ENCODE data around the gene AGPAT4.
A peak's percentile ranks its signal among the peaks of the same experiment; 100 is the strongest.
"Not testable (repeated sequence)": the region's sequence is repeated elsewhere in the genome, so short reads cannot be mapped to it uniquely, and the experiment has no call there.

Gene AGPAT4

GRCh38 chr6:161138543-161139303 lies 135.1 kb downstream of the AGPAT4 start:
- peak in 2 of 14 donors; percentile 32 to 41 for DNase-seq

DNA sequence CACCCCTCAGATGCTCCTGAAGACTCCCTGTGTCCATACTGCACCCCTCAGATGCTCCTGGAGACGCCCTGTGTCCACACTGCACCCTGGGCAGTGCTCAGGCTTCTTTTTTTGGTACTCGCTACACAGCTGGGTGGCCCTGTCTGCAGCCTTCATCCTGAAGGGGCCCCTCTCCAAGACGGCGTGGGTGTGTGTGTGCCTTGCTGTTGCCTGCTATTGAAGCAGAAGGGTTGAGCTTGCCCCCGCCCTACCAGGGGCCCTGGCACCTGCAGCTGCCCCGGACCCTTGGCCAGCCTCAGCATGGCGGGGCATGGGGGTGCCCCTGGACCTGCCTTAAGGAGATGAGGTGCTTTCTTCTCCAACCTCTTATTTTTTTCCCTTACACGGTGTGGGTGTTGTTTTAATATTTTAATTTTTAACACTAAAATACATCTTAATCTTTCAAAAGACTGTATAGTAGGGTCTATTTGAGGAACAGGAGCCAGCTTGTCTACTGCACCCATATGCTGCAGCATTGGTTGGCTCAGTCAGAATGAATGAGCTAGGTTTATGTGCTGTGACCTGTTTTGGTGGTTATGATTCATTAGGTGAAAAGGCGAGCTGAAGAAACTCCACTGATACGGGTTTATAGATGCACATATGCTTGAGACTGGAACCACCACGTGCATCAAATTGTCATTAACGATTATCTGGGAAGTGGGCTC lies 135.9 kb downstream of the AGPAT4 start:
- DNase-seq, result no peak

GRCh38 chr6:161137320-161137719 lies 136.5 kb downstream of the AGPAT4 start:
- no peak for DNase-seq

DNA sequence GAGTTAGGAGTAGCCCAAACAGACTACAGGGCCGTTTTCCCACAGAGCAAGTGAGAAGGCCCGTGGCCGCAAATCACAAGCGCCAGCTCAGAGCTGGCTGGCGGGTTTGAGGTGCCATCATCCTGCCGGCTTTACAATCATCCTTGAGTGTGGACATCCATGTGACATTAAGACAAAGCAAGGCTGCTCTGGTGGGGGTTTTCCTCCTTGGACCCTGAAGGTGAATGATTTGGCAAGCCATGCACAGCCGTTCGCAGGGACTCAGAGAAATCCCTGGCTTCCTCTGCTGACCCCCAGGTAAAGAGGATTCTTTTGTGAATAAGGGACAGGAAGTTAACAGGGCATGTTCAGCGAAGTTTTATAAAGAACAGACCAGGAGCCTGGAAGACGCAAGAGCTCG lies 137.2 kb downstream of the AGPAT4 start:
- no peak for DNase-seq

DNA sequence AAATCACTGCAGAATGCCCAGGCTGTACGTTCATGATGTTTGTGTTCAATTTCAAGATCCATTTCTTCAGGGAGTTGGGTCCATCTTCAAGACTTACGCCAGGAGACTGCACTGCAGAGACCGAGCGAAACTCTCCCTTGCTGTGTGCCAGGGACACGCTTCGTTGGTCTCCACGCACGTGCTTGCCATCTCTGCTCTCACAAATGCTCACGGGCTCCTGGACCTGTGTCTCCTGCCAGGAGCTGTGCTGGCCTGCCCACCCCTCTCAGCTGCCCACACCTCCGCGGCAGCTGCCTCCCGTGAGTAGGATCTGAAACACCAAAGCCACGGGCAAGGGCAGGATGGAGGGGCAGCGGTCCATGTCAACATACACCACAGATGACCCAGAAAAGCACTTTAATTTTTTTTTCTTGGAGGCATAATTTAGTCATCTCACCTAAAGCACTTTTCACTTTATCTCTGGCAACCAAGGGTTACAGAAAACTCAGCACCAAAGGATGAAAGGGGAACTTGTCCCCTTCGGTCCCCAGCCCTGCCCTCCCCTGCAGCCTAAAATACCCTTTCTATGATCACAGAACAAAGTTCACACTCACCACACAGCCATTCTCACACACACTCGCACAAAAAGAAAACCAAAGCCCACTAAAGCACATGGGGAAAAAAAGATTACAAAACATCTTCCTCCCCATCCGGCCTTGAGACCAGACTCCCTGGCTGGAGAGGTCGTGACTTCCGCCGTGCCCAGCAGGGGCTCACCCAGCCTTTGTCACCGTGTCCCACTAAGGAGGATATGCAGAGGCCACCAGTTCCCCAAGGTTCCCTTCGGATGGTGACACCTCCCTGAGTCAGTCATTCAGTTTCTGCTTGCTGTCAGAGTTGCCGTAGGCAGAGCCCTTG lies 137.9 kb downstream of the AGPAT4 start:
- DNase-seq, result no peak

DNA sequence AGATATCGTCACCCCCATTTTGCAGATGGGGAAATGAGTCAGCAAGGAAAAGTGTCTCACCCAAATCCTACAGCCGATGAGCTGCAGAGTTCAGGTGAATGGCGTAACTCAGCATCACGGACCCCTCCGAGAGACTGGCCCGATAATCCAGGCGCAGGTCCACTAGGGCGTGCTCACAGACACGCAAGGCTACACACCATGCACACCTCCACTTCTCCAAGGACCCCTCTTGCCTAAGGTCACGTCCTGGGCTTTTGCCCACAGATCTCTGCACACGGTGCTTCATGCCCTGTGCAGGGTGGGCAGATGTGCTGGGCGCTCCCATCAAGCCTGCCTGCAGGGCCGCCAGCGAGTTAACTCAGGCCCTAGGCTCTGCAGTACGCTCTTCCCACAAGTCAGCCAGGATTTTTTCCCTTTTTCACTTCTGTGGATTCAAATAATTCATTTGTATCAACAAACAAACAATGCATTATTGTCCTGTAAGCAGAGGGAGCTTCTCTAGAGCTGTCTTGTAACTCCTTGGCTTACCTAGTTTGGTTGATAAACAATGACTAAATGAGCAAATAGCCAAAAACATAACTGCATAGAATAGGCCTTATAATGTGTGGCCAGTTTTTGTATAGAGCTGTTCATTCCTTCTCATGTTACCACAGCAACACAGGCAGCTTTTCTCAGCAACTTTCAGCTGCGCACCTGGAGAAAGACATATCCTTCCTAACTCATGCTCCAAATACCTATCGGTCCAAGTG lies 139.1 kb downstream of the AGPAT4 start:
- DNase-seq, result no peak

DNA sequence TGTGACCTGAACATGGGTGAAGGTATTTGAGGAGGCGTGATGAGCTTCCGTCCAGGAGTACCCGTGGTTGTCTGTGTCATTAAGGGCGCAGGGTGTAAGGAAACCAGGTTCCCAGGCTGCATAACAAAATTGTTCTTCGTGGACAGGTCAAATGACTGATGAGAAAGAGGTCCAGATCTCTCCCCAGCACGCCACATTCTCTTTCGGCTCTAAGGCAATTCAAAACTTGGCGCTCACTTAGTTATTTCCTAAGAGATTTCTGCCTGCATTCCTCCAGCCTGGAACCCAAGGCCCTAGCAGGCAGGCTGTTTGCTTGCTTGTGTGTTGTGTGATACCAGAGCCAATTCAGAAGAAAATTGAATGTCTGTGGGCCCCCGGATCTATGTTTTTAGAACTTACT lies 139.9 kb downstream of the AGPAT4 start:
- no peak for DNase-seq

DNA sequence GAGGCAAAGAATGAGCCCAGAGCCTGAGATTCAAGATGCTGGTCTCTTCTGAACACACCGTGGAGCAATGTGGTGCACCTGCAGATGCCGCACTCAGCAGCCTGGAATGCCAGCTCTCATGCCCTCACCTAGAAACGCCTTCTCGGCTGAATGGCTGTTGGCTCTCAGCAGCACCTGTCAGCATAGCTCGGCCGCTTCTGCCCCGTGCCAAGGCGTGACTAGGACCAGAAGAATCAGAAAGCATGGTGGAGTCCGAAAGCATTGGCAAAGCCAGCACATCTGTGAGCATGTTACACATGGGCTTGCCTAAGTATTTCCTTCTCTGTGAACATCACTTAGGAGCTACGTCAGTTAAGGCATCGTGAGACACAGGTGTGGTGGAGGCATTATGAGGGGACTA lies 141.5 kb downstream of the AGPAT4 start:
- DNase-seq, result no peak

DNA sequence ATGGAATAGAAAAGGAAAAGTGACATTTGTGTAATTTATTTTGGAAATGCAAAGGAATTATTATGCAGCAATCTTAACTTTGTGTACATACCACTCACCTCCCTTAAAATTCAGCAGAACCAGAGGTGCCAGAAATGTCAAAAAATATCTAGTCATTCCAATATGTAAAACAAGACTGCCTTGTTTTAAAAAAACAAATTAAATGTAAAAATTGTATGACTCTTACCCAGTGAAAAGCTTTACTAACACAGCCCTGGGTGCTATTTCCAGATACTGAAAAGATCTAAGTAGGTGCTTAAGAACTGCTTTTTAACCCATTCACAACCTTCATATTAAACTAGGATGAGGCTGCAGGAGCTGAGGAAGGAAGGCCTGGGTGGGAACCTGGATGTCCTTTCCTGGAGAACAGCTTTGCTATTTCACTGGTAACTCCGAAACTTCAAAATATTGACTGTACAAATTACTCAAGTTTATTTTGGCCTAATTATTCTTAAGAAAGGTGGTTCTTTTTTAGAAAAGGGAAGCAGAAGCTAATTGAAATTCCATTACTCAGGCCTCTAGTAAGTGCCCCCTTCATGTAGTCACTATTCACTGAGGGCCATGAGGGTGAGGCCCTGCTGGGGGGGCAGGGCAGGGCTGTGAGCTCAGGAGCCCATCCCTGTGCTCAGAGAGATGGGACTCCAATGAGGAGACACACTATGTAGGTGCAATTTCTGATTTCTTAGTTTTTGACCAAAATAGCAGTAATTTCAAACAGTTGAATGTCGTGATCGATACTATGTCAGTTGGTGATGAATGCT lies 142.7 kb downstream of the AGPAT4 start:
- DNase-seq, result no peak

- no peak for DNase-seq
These were observed 143.3 kb downstream of the AGPAT4 start for GRCh38 chr6:161130541-161130940.

GRCh38 chr6:161128680-161129196 lies 145.1 kb downstream of the AGPAT4 start:
- no peak for DNase-seq

GRCh38 chr6:161128230-161128629 lies 145.6 kb downstream of the AGPAT4 start:
- DNase-seq, result no peak

DNA sequence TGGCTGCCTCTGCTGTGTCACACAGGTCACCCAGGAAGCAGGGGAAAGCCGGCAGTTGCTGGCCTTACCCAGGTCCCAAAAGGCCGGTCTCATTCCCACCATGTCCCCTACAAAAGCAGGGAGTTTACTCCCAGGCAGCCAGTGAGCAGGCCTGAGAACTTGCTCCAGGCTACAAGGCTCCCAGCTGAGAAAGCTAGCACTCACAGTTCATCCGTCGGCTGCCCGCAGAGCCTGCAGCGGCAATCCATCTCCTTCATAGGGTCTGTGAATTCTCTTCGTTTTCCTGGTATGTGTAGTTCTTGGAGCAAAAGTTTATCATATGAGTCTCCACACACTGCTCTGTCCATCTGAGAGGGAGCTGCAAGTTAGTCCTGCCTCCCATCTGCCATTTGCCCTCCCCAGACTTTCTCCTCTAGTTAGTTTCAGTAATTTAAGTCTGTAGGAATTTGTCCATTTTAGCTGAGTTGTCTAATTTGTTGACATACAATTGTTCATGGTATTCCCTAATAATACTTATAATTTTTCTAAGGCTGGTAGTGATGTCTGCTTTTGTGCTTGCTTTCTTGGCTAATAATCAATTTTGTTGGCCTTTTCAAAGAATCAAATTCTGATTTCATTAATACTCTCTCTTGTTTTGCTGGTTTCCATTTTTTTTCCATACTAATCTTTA lies 146.7 kb downstream of the AGPAT4 start:
- no peak for DNase-seq

DNA sequence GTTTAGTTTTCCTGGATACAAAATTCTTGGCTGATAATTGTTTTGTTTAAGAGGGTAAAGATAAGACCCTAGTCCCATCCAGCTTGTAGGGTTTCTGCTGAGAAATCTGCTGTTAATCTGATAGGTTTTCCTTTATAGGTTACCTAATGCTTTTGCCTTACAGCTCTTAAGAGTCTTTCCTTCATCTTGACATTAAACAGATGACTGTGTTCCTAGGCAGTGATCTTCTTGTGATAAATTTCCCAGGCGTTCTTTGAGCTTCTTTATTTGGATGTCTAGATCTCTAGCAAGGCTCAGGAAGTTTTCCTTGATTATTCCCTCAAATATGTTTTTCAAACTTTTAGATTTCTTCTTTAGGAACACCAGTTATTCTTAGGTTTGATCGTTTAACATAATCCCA lies 148.3 kb downstream of the AGPAT4 start:
- DNase-seq, result no peak

DNA sequence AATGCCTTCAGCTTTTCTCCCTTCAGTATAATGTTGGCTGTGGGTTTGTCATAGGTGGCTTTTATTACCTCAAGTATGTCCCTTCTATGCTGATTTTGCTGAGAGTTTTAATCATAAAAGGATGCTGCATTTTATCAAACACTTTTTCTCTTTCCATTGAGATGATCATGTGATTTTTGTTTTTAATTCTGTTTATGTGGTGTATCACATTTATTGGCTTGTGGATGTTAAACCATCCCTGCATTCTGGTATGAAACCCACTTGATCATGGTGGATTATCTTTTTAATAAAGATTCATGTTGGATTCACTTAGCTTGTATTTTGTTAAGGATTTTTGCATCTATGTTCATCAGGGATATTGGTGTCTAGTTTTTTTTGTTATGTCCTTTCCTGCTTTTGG lies 150.5 kb downstream of the AGPAT4 start:
- not testable (repeated sequence) for DNase-seq

- DNase-seq, result no peak
These were observed 155.9 kb downstream of the AGPAT4 start for GRCh38 chr6:161117942-161118341.

DNA sequence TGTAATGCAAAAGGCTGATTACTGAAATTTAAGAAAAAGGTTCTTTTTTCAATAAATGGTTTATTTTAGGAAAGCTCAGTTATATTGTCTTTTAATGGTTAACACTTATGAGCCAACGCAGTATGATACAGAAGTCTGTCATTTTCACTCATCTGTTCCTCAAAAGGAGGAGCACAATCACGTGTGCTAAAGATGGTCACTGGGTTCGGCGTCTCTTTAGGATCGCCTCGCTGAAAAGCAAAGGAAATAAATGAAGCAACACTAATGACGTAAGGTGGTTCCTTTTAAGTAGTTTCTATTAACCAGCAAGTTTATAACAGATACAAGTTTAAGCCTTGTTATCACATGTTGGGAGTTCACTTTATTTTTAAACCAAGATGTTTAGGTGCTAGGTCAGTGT lies 156.6 kb downstream of the AGPAT4 start:
- no peak for DNase-seq

- DNase-seq, result no peak
These were observed 157.3 kb downstream of the AGPAT4 start for GRCh38 chr6:161116554-161116953.

DNA sequence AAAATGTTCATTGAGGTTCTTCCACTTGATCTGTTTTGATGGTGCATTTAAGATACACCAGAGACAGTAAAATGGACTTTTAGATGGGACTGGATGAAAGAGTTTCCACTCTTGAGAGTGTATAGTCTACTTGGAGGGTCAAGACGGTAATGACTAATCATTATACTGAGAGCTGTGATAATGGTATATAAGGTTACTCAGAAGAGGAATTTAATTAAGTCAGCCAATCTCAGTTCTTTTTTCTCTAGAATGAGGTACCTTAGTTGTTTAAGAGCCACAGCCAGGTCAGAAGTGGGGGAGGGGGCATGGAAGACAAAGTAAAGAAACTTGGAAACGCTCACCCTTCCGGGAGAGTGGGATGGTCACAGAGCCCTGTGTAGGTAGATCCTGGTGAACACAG lies 158.4 kb downstream of the AGPAT4 start:
- DNase-seq, result no peak

DNA sequence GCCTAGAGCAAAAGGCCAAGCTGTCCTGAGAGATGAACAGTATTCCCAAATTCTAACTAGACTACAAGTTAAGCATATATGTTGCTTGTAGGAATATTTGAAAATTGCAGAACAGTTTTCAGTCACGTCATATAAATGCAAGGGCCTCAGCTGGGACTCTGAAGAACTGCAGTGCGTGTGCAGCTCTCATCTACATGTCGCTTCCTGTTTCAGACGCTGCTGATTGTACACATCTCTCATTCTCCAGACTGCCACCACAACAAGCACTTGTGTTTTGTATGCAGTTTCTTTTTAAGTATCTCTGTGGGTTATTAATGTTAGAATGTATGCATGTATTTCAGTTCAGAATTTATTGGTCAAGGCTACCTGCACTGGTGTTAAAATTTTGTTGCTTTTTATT lies 162.6 kb downstream of the AGPAT4 start:
- DNase-seq, result no peak

Measured in C1 segment of cervical spinal cord (tissue), 14 donors.